SK-N-SH (cell line): ENCODE data around the gene LRSAM1. TPM values are rescaled to one million over a fixed set of nuclear protein-coding genes. Genes with fewer than 3 reads are reported as not detected.

Experiments
- CTCF ChIA-PET: fragments of 300-600, 350-600 bp; formaldehyde crosslinking; extraction: SDS; loops from one replicate; lab custom pipeline; 2021; lab: Yijun Ruan, JAX
- POLR2A ChIA-PET: fragments of 350-600 bp; sonication (Branson Sonifier 250); formaldehyde crosslinking; extraction: SDS; loops from one replicate; lab custom pipeline; 2020; ENCODE audit warnings: antibody characterized with exemption, inconsistent platforms; lab: Yijun Ruan, JAX
- DNase-seq: peaks from one replicate; pipeline ENCODE4 v3.0.0; 2012
- H2AFZ ChIP-seq: fragments of 200-600 bp; sonication (generic); 2 replicates; pipeline ENCODE4 v1.8.1; 2016; ENCODE audit warnings: antibody characterized with exemption, mild to moderate bottlenecking, low read depth
- H3F3A ChIP-seq: fragments of 200-600 bp; sonication (generic); replicated peaks from 2 replicates; pipeline ENCODE3; 2016; ENCODE audit warnings: antibody characterized with exemption, mild to moderate bottlenecking; ENCODE audit not compliant: insufficient read depth
- H3K27ac ChIP-seq, 2 experiments: fragments of 200-500 bp in 1 of 2; fragments of 200-600 bp in 1 of 2; sonication (Bioruptor generic) in 1 of 2; sonication (generic), shearing (Covaris generic) in 1 of 2; 2 replicates each; pipeline versions ENCODE4 v1.5.1 to v1.6.1; 2014 to 2016; ENCODE audit warnings: low read depth in 2 of 2, inconsistent platforms in 1 of 2, low read length in 1 of 2, mild to moderate bottlenecking in 1 of 2, mixed read lengths in 1 of 2
- H3K27me3 ChIP-seq: fragments of 200-600 bp; sonication (generic), shearing (Covaris generic); 2 replicates; pipeline ENCODE4 v1.6.1; 2016; ENCODE audit warnings: mixed run types; ENCODE audit not compliant: insufficient read depth
- H3K36me3 ChIP-seq, 2 experiments: fragments of 200-500 bp in 1 of 2; fragments of 200-600 bp in 1 of 2; sonication (Bioruptor generic) in 1 of 2; sonication (generic) in 1 of 2; replicated peaks in 1 of 2; 2 replicates each; pipeline versions ENCODE3 to v1.5.1; 2014 to 2016; ENCODE audit warnings: low read length in 1 of 2, mild to moderate bottlenecking in 1 of 2; ENCODE audit not compliant: insufficient read depth in 2 of 2, control insufficient read depth in 1 of 2
- H3K4me1 ChIP-seq, 2 experiments: fragments of 200-500 bp in 1 of 2; fragments of 200-600 bp in 1 of 2; sonication (Bioruptor generic) in 1 of 2; sonication (generic), shearing (Covaris generic) in 1 of 2; 2 replicates each; pipeline versions ENCODE4 v1.5.1 to v1.6.1; 2014 to 2016; ENCODE audit warnings: low read depth in 1 of 2, low read length in 1 of 2, mixed run types in 1 of 2; ENCODE audit not compliant: insufficient read depth in 2 of 2, control insufficient read depth in 1 of 2
- H3K4me2 ChIP-seq: fragments of 200-600 bp; sonication (generic), shearing (Covaris generic); 2 replicates; pipeline ENCODE4 v1.6.1; 2017; ENCODE audit warnings: mixed run types
- H3K4me3 ChIP-seq, 2 experiments: fragments of 200-500 bp in 1 of 2; fragments of 200-600 bp in 1 of 2; sonication (Bioruptor generic) in 1 of 2; sonication (generic), shearing (Covaris generic) in 1 of 2; 2 replicates each; pipeline versions ENCODE4 v1.5.1 to v1.8.1; 2014 to 2016; ENCODE audit warnings: low read depth in 2 of 2, inconsistent platforms in 1 of 2, low read length in 1 of 2, mild to moderate bottlenecking in 1 of 2, mixed read lengths in 1 of 2, moderate library complexity in 1 of 2
- H3K79me2 ChIP-seq: fragments of 200-600 bp; sonication (generic); 2 replicates; pipeline ENCODE4 v1.8.1; 2017; ENCODE audit warnings: mild to moderate bottlenecking; ENCODE audit not compliant: insufficient read depth
- H3K9ac ChIP-seq: fragments of 200-600 bp; sonication (generic); 2 replicates; pipeline ENCODE4 v1.6.1; 2017; ENCODE audit warnings: mixed run types
- H3K9me2 ChIP-seq: fragments of 200-600 bp; sonication (generic); 2 replicates; pipeline ENCODE4 v1.6.1; 2017; ENCODE audit warnings: mixed run types
- H3K9me3 ChIP-seq: fragments of 200-600 bp; sonication (generic); 2 replicates; pipeline ENCODE4 v1.6.1; 2017; ENCODE audit warnings: mixed run types, mild to moderate bottlenecking, moderate library complexity
- H4K20me1 ChIP-seq: fragments of 200-600 bp; sonication (generic); 2 replicates; pipeline ENCODE4 v1.6.1; 2017; ENCODE audit warnings: mild to moderate bottlenecking, mixed run types; ENCODE audit not compliant: insufficient read depth
- CTCF ChIP-seq: fragments of 200-600 bp; sonication (generic); IDR thresholded peaks from 2 replicates; pipeline ENCODE4 v1.6.1; 2017; ENCODE audit warnings: antibody characterized with exemption, mild to moderate bottlenecking, moderate library complexity
- FOXJ3 ChIP-seq: sonication (generic); formaldehyde crosslinking; IDR thresholded peaks from 2 replicates; pipeline ENCODE4 v1.5.1; 2020; ENCODE audit warnings: mild to moderate bottlenecking, missing genetic modification reagents
- GATA2 ChIP-seq: sonication (generic); formaldehyde crosslinking; IDR thresholded peaks from 2 replicates; pipeline ENCODE4 v1.5.0; 2020; ENCODE audit warnings: mild to moderate bottlenecking, missing genetic modification reagents
- IRF3 ChIP-seq: fragments of 150-350 bp; IDR thresholded peaks from 2 replicates; pipeline ENCODE4 v1.6.1; 2016; ENCODE audit warnings: mild to moderate bottlenecking, low read depth, low read length
- POLR2AphosphoS5 ChIP-seq: IDR thresholded peaks from 2 replicates; pipeline ENCODE4 v1.6.1; 2012; ENCODE audit warnings: low read depth, low read length
- RAD21 ChIP-seq: IDR thresholded peaks from 2 replicates; pipeline ENCODE4 v1.6.1; 2012; ENCODE audit warnings: mild to moderate bottlenecking, low read length
- SMC3 ChIP-seq: IDR thresholded peaks from 2 replicates; pipeline ENCODE4 v1.6.1; 2012; ENCODE audit warnings: low read depth, low read length, improper control_type of control experiment
- TAF1 ChIP-seq: IDR thresholded peaks from 2 replicates; pipeline ENCODE4 v1.6.1; 2012; ENCODE audit warnings: low read depth, mild to moderate bottlenecking, low read length, moderate library complexity, borderline replicate concordance
- TEAD4 ChIP-seq: IDR thresholded peaks from 2 replicates; pipeline ENCODE4 v1.4.0; 2012; ENCODE audit warnings: mild to moderate bottlenecking, borderline replicate concordance; ENCODE audit not compliant: insufficient read depth
- USF1 ChIP-seq: IDR thresholded peaks from 2 replicates; pipeline ENCODE4 v1.4.0; 2012; ENCODE audit warnings: low read depth, borderline replicate concordance
- USF2 ChIP-seq: fragments of 150-350 bp; IDR thresholded peaks from 2 replicates; pipeline ENCODE4 v1.6.1; 2017; ENCODE audit warnings: antibody characterized with exemption, low read length, low read depth, borderline replicate concordance
- WGBS: methylation state at CpG from one replicate; pipeline ENCODE4 v1.1.6; 2017; ENCODE audit warnings: low lambda C conversion rate; 5-methylcytosine and 5-hydroxymethylcytosine counted together
- polyA plus RNA-seq, 3 experiments: library from polyadenylated mRNA; depleted of rRNA; stranded (reverse); fragments of >200 nt; gene quantifications; 2 replicates each; pipeline ENCODE4 v1.2.3, GENCODE V29; 2012

The LRSAM1 gene
- polyA plus RNA-seq, 1 of the 3 experiments (the other 2 are of a cell fraction) = 8.0 TPM

GRCh38 chr9:127536499-127536898 lies 85.2 kb downstream of the LRSAM1 start (continued):
- TF ChIP-seq POLR2AphosphoS5 = no peak
- no peak for TF ChIP-seq USF2
- no peak for TF ChIP-seq TEAD4
- TF ChIP-seq FOXJ3 (CRISPR knock-in tag) = no peak

GRCh38 chr9:127537014-127537413 lies 85.7 kb downstream of the LRSAM1 start:
- POLR2A ChIA-PET = interaction anchor here (1.7 kb wide), 1 partner anchor 86 kb away, joined by 4 read pairs; the partner anchor contains the start of genes LRSAM1 and RPL12
- Histone ChIP-seq H3K79me2 (peaks cover 100% of the 10 kb centered on the region), H3K9me2 (no peaks in the 10 kb centered on the region), H3K4me3 (no peak overlapping the region), H3K27ac (peak overlapping the region in 1 of 2 experiments; percentile 91; a peak in 1 of 4 replicates), H4K20me1 (peaks cover 94% of the 10 kb centered on the region), H3K4me1 (peaks cover 13 to 29% of the 10 kb centered on the region in 2 experiments; a peak in 3 of 4 replicates), H3K4me2 (no peak overlapping the region), H3K9ac (no peak overlapping the region), H3K36me3 (peaks cover 3 to 14% of the 10 kb centered on the region in 2 experiments), H3K27me3 (no peaks in the 10 kb centered on the region), H2AFZ (no peak overlapping the region), H3K9me3 (no peaks in the 10 kb centered on the region), H3F3A (peaks cover 21% of the 10 kb centered on the region)
- no peak for DNase-seq
- WGBS = 85% methylated on average over 5 of the region's 8 CpGs
- CTCF ChIA-PET = interaction anchor here (1.1 to 2.7 kb wide), 12 partner anchors 9 to 53 kb away, joined by 3 to 10 read pairs (median 4); no protein-coding TSS in a partner anchor
- TF ChIP-seq FOXJ3 (CRISPR knock-in tag) = no peak
- TF ChIP-seq TEAD4 = no peak
- TF ChIP-seq GATA2 (CRISPR knock-in tag) = no peak

- Histone ChIP-seq H3K79me2 (peaks cover 100% of the 10 kb centered on the region), H4K20me1 (peaks cover 94% of the 10 kb centered on the region), H3K36me3 (peaks cover 3 to 8% of the 10 kb centered on the region in 2 experiments), H3K4me1 (peaks cover 13 to 29% of the 10 kb centered on the region in 2 experiments; a peak in 3 of 4 replicates), H3K27ac (peak overlapping the region in 1 of 2 experiments; percentile 91; a peak in 2 of 4 replicates), H3K4me3 (no peak overlapping the region), H3F3A (peaks cover 25% of the 10 kb centered on the region), H3K9me3 (no peaks in the 10 kb centered on the region), H2AFZ (no peak overlapping the region), H3K27me3 (no peaks in the 10 kb centered on the region), H3K9ac (0 out of 2 replicates have a peak overlapping the region, but pooled peaks have one; percentile 6), H3K9me2 (no peaks in the 10 kb centered on the region), H3K4me2 (peak overlapping the region; percentile 65; the same call in 1 of the 2 replicates)
- DNase-seq = peak; percentile 59
- ChIA-PET POLR2A (no interaction called here), CTCF (interaction anchor here (1.2 to 2.7 kb wide), 9 partner anchors 10 to 49 kb away, joined by 3 to 10 read pairs (median 5); no protein-coding TSS in a partner anchor)
- no CpG with 5 or more reads among the region's 3 CpGs for WGBS
- no peak for TF ChIP-seq IRF3
- TF ChIP-seq SMC3 = peak; percentile 19; the same call in 1 of the 2 replicates
- TF ChIP-seq TAF1 = no peak
- no peak for TF ChIP-seq USF1
- TF ChIP-seq CTCF = peak; percentile 36
- peak; percentile 57 for TF ChIP-seq RAD21
Observed at GRCh38 chr9:127537792-127538191, 86.5 kb downstream of the LRSAM1 start.
